HG03159 (cell line): ENCODE data around the gene CHAC1.
"Not testable (repeated sequence)": the region's sequence is repeated elsewhere in the genome, so short reads cannot be mapped to it uniquely, and the experiment has no call there.

Source experiments
- ATAC-seq: cut with Tn5 transposase; IDR thresholded peaks from one replicate; pipeline ENCODE4 v1.9.1; 2021; ENCODE audit warnings: mild to moderate bottlenecking, moderate library complexity; ENCODE audit not compliant: unreplicated experiment

Gene CHAC1

GRCh38 chr15:40955930-40956540 is 2.8 kb downstream of the CHAC1 start:
- ATAC-seq, result no peak

GRCh38 chr15:40956541-40956982 is 3.3 kb downstream of the CHAC1 start:
- ATAC-seq, result no peak

GRCh38 chr15:40957041-40957555 is 3.8 kb downstream of the CHAC1 start:
- ATAC-seq, result no peak

- ATAC-seq, result no peak
Observed at GRCh38 chr15:40957581-40958051, 4.3 kb downstream of the CHAC1 start.

GRCh38 chr15:40958146-40958545 is 4.9 kb downstream of the CHAC1 start:
- no peak for ATAC-seq

- ATAC-seq, result no peak
Observed at GRCh38 chr15:40958723-40959122, 5.5 kb downstream of the CHAC1 start.

GRCh38 chr15:40959331-40960141 is 6.3 kb downstream of the CHAC1 start:
- ATAC-seq, result no peak

GRCh38 chr15:40960151-40960885 is 7.0 kb downstream of the CHAC1 start:
- ATAC-seq, result no peak

GRCh38 chr15:40960925-40961324 is 7.7 kb downstream of the CHAC1 start:
- no peak for ATAC-seq

GRCh38 chr15:40961740-40962139 is 8.5 kb downstream of the CHAC1 start:
- ATAC-seq, result not testable (repeated sequence)

- ATAC-seq, result not testable (repeated sequence)
Observed at GRCh38 chr15:40962317-40962716, 9.0 kb downstream of the CHAC1 start.

- ATAC-seq, result no peak
Observed at GRCh38 chr15:40963201-40963600, 9.9 kb downstream of the CHAC1 start.

GRCh38 chr15:40964006-40964405 is 10.7 kb downstream of the CHAC1 start:
- ATAC-seq, result no peak

- ATAC-seq, result no peak
Observed at GRCh38 chr15:40964634-40965033, 11.4 kb downstream of the CHAC1 start.

- no peak for ATAC-seq
Observed at GRCh38 chr15:40968290-40969085, 15.2 kb downstream of the CHAC1 start.

- no peak for ATAC-seq
Observed at GRCh38 chr15:40969363-40969762, 16.1 kb downstream of the CHAC1 start.

- no peak for ATAC-seq
Observed at GRCh38 chr15:40974879-40975278, 21.6 kb downstream of the CHAC1 start.

- ATAC-seq, result no peak
Observed at GRCh38 chr15:40976819-40977218, 23.5 kb downstream of the CHAC1 start.

- no peak for ATAC-seq
Observed at GRCh38 chr15:40978141-40978540, 24.9 kb downstream of the CHAC1 start.

- ATAC-seq, result no peak
Observed at GRCh38 chr15:40978562-40978961, 25.3 kb downstream of the CHAC1 start.

GRCh38 chr15:40981186-40981585 is 27.9 kb downstream of the CHAC1 start:
- ATAC-seq, result no peak
